SK-N-SH treated with all-trans-retinoic acid at 6 μM for 48 hours (cell line): Measurements from ENCODE around the gene CD47.

ENCODE experiments used
- ARNTL ChIP-seq: fragments of 450-650 bp; formaldehyde crosslinking; IDR thresholded peaks from 2 replicates; pipeline ENCODE4 v1.5.0; 2020; ENCODE audit warnings: low read depth, mild to moderate bottlenecking, moderate library complexity, borderline replicate concordance
- BACH2 ChIP-seq: fragments of 250-450 bp; sonication (Bioruptor Pico); IDR thresholded peaks from 2 replicates; pipeline ENCODE4 v1.9.0; 2021; ENCODE audit warnings: mild to moderate bottlenecking, borderline replicate concordance
- GLIS3 ChIP-seq: fragments of 250-450 bp; sonication (Bioruptor Pico); IDR thresholded peaks from 2 replicates; pipeline ENCODE4 v1.5.0; 2020; ENCODE audit warnings: mild to moderate bottlenecking, moderate library complexity
- ISL1 ChIP-seq: fragments of 250-450 bp; sonication (Bioruptor Pico); IDR thresholded peaks from 2 replicates; pipeline ENCODE4 v2.1.2; 2022; ENCODE audit warnings: mild to moderate bottlenecking, moderate library complexity
- RARB ChIP-seq: fragments of 250-450 bp; sonication (Bioruptor Pico); IDR thresholded peaks from 2 replicates; pipeline ENCODE4 v1.8.0; 2021; ENCODE audit warnings: mild to moderate bottlenecking, moderate library complexity
- SNAI2 ChIP-seq: fragments of 250-450 bp; sonication (Bioruptor Pico); IDR thresholded peaks from 2 replicates; pipeline ENCODE4 v1.5.0; 2020; ENCODE audit warnings: mild to moderate bottlenecking, moderate library complexity
- TOX ChIP-seq: fragments of 250-450 bp; sonication (Bioruptor Pico); IDR thresholded peaks from 2 replicates; pipeline ENCODE4 v1.8.0; 2021; ENCODE audit warnings: mild to moderate bottlenecking, moderate library complexity, borderline replicate concordance
- ZFP3 ChIP-seq: fragments of 250-450 bp; sonication (Bioruptor Pico); IDR thresholded peaks from 2 replicates; pipeline ENCODE4 v1.5.0; 2020; ENCODE audit warnings: mild to moderate bottlenecking, moderate library complexity
- ZFP30 ChIP-seq: fragments of 450-650 bp; formaldehyde crosslinking; IDR thresholded peaks from 2 replicates; pipeline ENCODE4 v1.5.0; 2022; ENCODE audit warnings: mild to moderate bottlenecking, moderate library complexity
- ZNF565 ChIP-seq: fragments of 450-650 bp; formaldehyde crosslinking; conservative IDR thresholded peaks from 2 replicates; pipeline ENCODE4 v1.5.0; 2020; ENCODE audit warnings: low read depth, mild to moderate bottlenecking, moderate library complexity
- TF ChIP-seq, protein P1 (sequence below): fragments of 250-450 bp; sonication (Bioruptor Pico); IDR thresholded peaks from 2 replicates; pipeline ENCODE4 v1.5.1; 2021; ENCODE audit warnings: mild to moderate bottlenecking, moderate library complexity
- TF ChIP-seq, protein P2 (sequence below): fragments of 250-450 bp; sonication (Bioruptor Pico); IDR thresholded peaks from 2 replicates; pipeline ENCODE4 v1.5.1; 2020; ENCODE audit warnings: low read depth, mild to moderate bottlenecking, moderate library complexity
- TF ChIP-seq, protein P3 (sequence below): fragments of 250-450 bp; sonication (Bioruptor Pico); IDR thresholded peaks from 2 replicates; pipeline ENCODE4 v1.8.0; 2020; ENCODE audit warnings: mild to moderate bottlenecking, moderate library complexity, borderline replicate concordance

DNA sequence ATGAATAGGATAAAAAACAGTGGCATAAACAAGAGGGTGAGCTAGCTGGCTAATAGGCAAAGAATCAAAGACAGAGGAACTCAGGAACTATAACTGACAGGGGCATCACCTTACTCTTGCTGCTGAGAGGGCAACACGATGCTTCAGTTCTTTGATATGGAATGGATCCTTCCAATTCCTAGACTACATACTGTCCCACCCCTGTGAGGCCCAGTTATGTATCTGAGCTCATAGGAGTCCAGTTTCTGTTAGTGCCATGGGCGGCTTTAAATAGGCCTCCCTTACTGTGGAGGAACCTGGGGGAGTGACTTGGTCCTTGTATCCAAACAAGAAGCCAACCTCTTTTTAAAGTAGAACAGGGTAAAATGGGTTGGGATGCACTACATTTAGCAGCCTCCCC, 37.3 kb downstream of the CD47 start:
- TF ChIP-seq ZFP3 (CRISPR knock-in tag) (no peak), TOX (CRISPR knock-in tag) (no peak), ZFP30 (CRISPR knock-in tag) (no peak), ZNF565 (no peak), ARNTL (CRISPR knock-in tag) (no peak), SNAI2 (no peak), ISL1 (CRISPR knock-in tag) (no peak), GLIS3 (CRISPR knock-in tag) (no peak), BACH2 (CRISPR knock-in tag) (no peak), RARB (CRISPR knock-in tag) (no peak)
- TF ChIP-seq, protein P1, sequence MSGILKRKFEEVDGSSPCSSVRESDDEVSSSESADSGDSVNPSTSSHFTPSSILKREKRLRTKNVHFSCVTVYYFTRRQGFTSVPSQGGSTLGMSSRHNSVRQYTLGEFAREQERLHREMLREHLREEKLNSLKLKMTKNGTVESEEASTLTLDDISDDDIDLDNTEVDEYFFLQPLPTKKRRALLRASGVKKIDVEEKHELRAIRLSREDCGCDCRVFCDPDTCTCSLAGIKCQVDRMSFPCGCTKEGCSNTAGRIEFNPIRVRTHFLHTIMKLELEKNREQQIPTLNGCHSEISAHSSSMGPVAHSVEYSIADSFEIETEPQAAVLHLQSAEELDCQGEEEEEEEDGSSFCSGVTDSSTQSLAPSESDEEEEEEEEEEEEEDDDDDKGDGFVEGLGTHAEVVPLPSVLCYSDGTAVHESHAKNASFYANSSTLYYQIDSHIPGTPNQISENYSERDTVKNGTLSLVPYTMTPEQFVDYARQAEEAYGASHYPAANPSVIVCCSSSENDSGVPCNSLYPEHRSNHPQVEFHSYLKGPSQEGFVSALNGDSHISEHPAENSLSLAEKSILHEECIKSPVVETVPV (CRISPR knock-in tag): no peak
- TF ChIP-seq, protein P2, sequence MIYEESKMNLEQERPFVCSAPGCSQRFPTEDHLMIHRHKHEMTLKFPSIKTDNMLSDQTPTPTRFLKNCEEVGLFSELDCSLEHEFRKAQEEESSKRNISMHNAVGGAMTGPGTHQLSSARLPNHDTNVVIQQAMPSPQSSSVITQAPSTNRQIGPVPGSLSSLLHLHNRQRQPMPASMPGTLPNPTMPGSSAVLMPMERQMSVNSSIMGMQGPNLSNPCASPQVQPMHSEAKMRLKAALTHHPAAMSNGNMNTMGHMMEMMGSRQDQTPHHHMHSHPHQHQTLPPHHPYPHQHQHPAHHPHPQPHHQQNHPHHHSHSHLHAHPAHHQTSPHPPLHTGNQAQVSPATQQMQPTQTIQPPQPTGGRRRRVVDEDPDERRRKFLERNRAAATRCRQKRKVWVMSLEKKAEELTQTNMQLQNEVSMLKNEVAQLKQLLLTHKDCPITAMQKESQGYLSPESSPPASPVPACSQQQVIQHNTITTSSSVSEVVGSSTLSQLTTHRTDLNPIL (CRISPR knock-in tag): no peak
- TF ChIP-seq, protein P3, sequence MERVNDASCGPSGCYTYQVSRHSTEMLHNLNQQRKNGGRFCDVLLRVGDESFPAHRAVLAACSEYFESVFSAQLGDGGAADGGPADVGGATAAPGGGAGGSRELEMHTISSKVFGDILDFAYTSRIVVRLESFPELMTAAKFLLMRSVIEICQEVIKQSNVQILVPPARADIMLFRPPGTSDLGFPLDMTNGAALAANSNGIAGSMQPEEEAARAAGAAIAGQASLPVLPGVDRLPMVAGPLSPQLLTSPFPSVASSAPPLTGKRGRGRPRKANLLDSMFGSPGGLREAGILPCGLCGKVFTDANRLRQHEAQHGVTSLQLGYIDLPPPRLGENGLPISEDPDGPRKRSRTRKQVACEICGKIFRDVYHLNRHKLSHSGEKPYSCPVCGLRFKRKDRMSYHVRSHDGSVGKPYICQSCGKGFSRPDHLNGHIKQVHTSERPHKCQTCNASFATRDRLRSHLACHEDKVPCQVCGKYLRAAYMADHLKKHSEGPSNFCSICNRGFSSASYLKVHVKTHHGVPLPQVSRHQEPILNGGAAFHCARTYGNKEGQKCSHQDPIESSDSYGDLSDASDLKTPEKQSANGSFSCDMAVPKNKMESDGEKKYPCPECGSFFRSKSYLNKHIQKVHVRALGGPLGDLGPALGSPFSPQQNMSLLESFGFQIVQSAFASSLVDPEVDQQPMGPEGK: no peak
